Measurements from ENCODE around the gene LRRC46. TPM values are rescaled to one million over a fixed set of nuclear protein-coding genes. Genes with fewer than 3 reads are reported as not detected.

The LRRC46 gene
- total RNA-seq, 1 experiment from 2014 or later, result 1.2 TPM

GRCh38 chr17:47882695-47883588 lies 51.5 kb downstream of the LRRC46 start:
- H3K4me1 Mint-ChIP-seq (ENCODE audit: insufficient read depth, unreplicated experiment), result no peaks in the 10 kb centered on the region
- no peak for TF ChIP-seq CTCF (IDR thresholded peaks at IDR 0.05; ENCODE audit: unreplicated experiment)
- H3K27ac Mint-ChIP-seq (ENCODE audit: low read depth, unreplicated experiment), result no peak overlapping the region
- H3K36me3 Mint-ChIP-seq (ENCODE audit: insufficient read depth, unreplicated experiment), result no peaks in the 10 kb centered on the region
- DNase-seq (ENCODE audit: unreplicated experiment), result no peak
- H3K27me3 Mint-ChIP-seq (ENCODE audit: insufficient read depth, unreplicated experiment), result peaks cover 16% of the 10 kb centered on the region
- BruUV-seq (replicated peaks), result no TSS peak
- H3K4me3 Mint-ChIP-seq (ENCODE audit: unreplicated experiment), result no peak overlapping the region
- ChIA-PET POLR2A (interaction anchor here (1.6 to 3.5 kb wide), 2 partner anchors 12 to 40 kb away, joined by 5 to 16 read pairs; partner anchors contain the start of gene SP2), CTCF (interaction anchor here (0.6 to 15.4 kb wide), 4 partner anchors 36 to 795 kb away, joined by 3 to 523 read pairs (median 4); partner anchors contain the start of genes SCRN2 and SP6)
- intact Hi-C loops (cut with micrococcal nuclease), result no loop called here
- no peaks in the 10 kb centered on the region for H3K9me3 Mint-ChIP-seq (ENCODE audit: unreplicated experiment)

- Mint-ChIP-seq H3K4me3 (ENCODE audit: unreplicated experiment) (no peak overlapping the region), H3K4me1 (ENCODE audit: insufficient read depth, unreplicated experiment) (no peaks in the 10 kb centered on the region), H3K9me3 (ENCODE audit: unreplicated experiment) (no peaks in the 10 kb centered on the region), H3K27me3 (ENCODE audit: insufficient read depth, unreplicated experiment) (peaks cover 7% of the 10 kb centered on the region), H3K27ac (ENCODE audit: low read depth, unreplicated experiment) (no peak overlapping the region), H3K36me3 (ENCODE audit: insufficient read depth, unreplicated experiment) (no peaks in the 10 kb centered on the region)
- ChIA-PET POLR2A (interaction anchor here (0.5 to 3.5 kb wide), 6 partner anchors 10 to 1342 kb away, joined by 3 to 16 read pairs (median 4); partner anchors contain the start of genes SCRN2 and SP2), CTCF (interaction anchor here (0.7 to 15.4 kb wide), 3 partner anchors 19 to 37 kb away, joined by 3 to 523 read pairs (median 5); partner anchors contain the start of genes SCRN2 and SP6)
- no peak for TF ChIP-seq CTCF (IDR thresholded peaks at IDR 0.05; ENCODE audit: unreplicated experiment)
- intact Hi-C loops (cut with micrococcal nuclease), result no loop called here
- peak; percentile 9 for DNase-seq (ENCODE audit: unreplicated experiment)
- BruUV-seq (replicated peaks), result no TSS peak
Measured at GRCh38 chr17:47883589-47884426, 52.3 kb downstream of the LRRC46 start.

GRCh38 chr17:47884427-47884740 lies 52.9 kb downstream of the LRRC46 start:
- POLR2A ChIA-PET, result interaction anchor here (0.7 to 3.5 kb wide), 5 partner anchors 9 to 1342 kb away, joined by 3 to 16 read pairs (median 5); partner anchors contain the start of genes SCRN2 and SP2
- no peak for TF ChIP-seq CTCF (IDR thresholded peaks at IDR 0.05; ENCODE audit: unreplicated experiment)
- H3K4me3 Mint-ChIP-seq (ENCODE audit: unreplicated experiment), result no peak overlapping the region
- BruUV-seq (replicated peaks), result no TSS peak
- no peaks in the 10 kb centered on the region for H3K4me1 Mint-ChIP-seq (ENCODE audit: insufficient read depth, unreplicated experiment)
- intact Hi-C loops (cut with micrococcal nuclease), result no loop called here
- no peak for DNase-seq (ENCODE audit: unreplicated experiment)
- H3K27ac Mint-ChIP-seq (ENCODE audit: low read depth, unreplicated experiment), result no peak overlapping the region
- no peaks in the 10 kb centered on the region for H3K36me3 Mint-ChIP-seq (ENCODE audit: insufficient read depth, unreplicated experiment)
- CTCF ChIA-PET, result interaction anchor here (0.6 to 15.4 kb wide), 4 partner anchors 8 to 56 kb away, joined by 3 to 523 read pairs (median 3); partner anchors contain the start of genes SCRN2 and SP6
- no peaks in the 10 kb centered on the region for H3K9me3 Mint-ChIP-seq (ENCODE audit: unreplicated experiment)
- H3K27me3 Mint-ChIP-seq (ENCODE audit: insufficient read depth, unreplicated experiment), result peaks cover 1% of the 10 kb centered on the region

All from MCF 10A (cell line).